CD4-positive, alpha-beta T cell (primary cell): ENCODE data around the gene MICAL3. TPM values are rescaled to one million over a fixed set of nuclear protein-coding genes. Genes with fewer than 3 reads are reported as not detected.

Experiments used
- ATAC-seq: fragments of 200-7000 bp; cut with Tn5 transposase; one replicate; pipeline ENCODE4 v1.10.0; 2022; ENCODE audit warnings: mild to moderate bottlenecking; ENCODE audit not compliant: poor library complexity
- CTCF ChIA-PET: fragments of 350-600 bp; sonication (Branson Sonifier 250); formaldehyde crosslinking; loops from one replicate; lab custom pipeline; 2021; ENCODE audit warnings: antibody characterized with exemption, inconsistent platforms; lab: Charles Lee
- POLR2A ChIA-PET: fragments of 350-600 bp; sonication (Branson Sonifier 250); formaldehyde crosslinking; loops from one replicate; lab custom pipeline; 2021; ENCODE audit warnings: antibody characterized with exemption, inconsistent platforms; lab: Charles Lee
- DNase-seq, 14 experiments: peaks; one replicate each; pipeline ENCODE4 v3.0.0-alpha.2; 2013 to 2020; ENCODE audit warnings: mixed read lengths in 2 of 14
- H3K27ac ChIP-seq, 2 donors: one replicate each; pipeline versions ENCODE4 v1.5.1 to v1.7.0; 2013; ENCODE audit warnings: low read length in 2 of 2, low read depth in 1 of 2, mild to moderate bottlenecking in 1 of 2
- H3K27me3 ChIP-seq, 2 experiments: 1 replicate in 1 of 2; 2 replicates in 1 of 2; pipeline versions ENCODE4 v1.6.1 to v1.7.0; 2013; ENCODE audit warnings: low read length in 2 of 2, control low read depth in 1 of 2, mild to moderate bottlenecking in 1 of 2, moderate library complexity in 1 of 2; ENCODE audit not compliant: insufficient read depth in 2 of 2, control insufficient read depth in 1 of 2
- H3K36me3 ChIP-seq: one replicate; pipeline ENCODE4 v1.6.1; 2013; ENCODE audit warnings: low read length, control low read depth; ENCODE audit not compliant: insufficient read depth
- H3K4me1 ChIP-seq: one replicate; pipeline ENCODE4 v1.6.1; 2013; ENCODE audit warnings: low read length, control low read depth; ENCODE audit not compliant: insufficient read depth
- H3K4me3 ChIP-seq: one replicate; pipeline ENCODE4 v1.5.1; 2013; ENCODE audit warnings: mild to moderate bottlenecking, low read length, moderate library complexity
- H3K9me3 ChIP-seq, 2 experiments: 1 replicate in 1 of 2; 2 replicates in 1 of 2; pipeline versions ENCODE4 v1.6.1 to v1.7.0; 2013; ENCODE audit warnings: low read length in 2 of 2, mild to moderate bottlenecking in 2 of 2, control low read depth in 1 of 2, moderate library complexity in 1 of 2; ENCODE audit not compliant: control insufficient read depth in 1 of 2, insufficient read depth in 1 of 2
- H3K27ac Mint-ChIP-seq: one replicate; pipeline ENCODE4 v1.8.0; 2020; ENCODE audit warnings: mixed read lengths
- H3K27me3 Mint-ChIP-seq: one replicate; pipeline ENCODE4 v1.8.0; 2021; ENCODE audit warnings: mixed read lengths
- H3K36me3 Mint-ChIP-seq: one replicate; pipeline ENCODE4 v1.8.0; 2021; ENCODE audit warnings: low read depth, mixed read lengths
- H3K4me1 Mint-ChIP-seq: one replicate; pipeline ENCODE4 v1.8.0; 2021; ENCODE audit warnings: low read depth, mixed read lengths
- H3K4me3 Mint-ChIP-seq: one replicate; pipeline ENCODE4 v1.8.0; 2020; ENCODE audit warnings: mild to moderate bottlenecking, mixed read lengths
- H3K9me3 Mint-ChIP-seq: one replicate; pipeline ENCODE4 v1.8.0; 2020; ENCODE audit warnings: mixed read lengths
- CTCF ChIP-seq: fragments of 200-600 bp; IDR thresholded peaks from one replicate; pipeline ENCODE4 v1.8.0; 2022; ENCODE audit warnings: antibody characterized with exemption, mild to moderate bottlenecking
- intact Hi-C, 2 experiments: fragments of 100-400 bp; cut with DNase I in 1 of 2; cut with micrococcal nuclease in 1 of 2; formaldehyde crosslinking; loops; one replicate each; pipeline versions ENCODE4 v1.15.1 to v1.9.0; 2023 to 2025; cut with DNase I, micrococcal nuclease
- total RNA-seq, 174 experiments: library from RNA in 2 of 174; stranded (reverse) in 2 of 174; gene quantifications; one replicate each; pipeline ENCODE4 v1.2.3 and lab custom pipeline; 2021 to 2026

Gene MICAL3
- total RNA-seq, 2 experiments from 2014 or later: 9.4 to 9.9 TPM

- ATAC-seq: no peak
- peaks cover 7% of the 10 kb centered on the region for H3K36me3 Mint-ChIP-seq
- ChIA-PET POLR2A (interaction anchor here (1.2 kb wide), 1 partner anchor 9 kb away, joined by 5 read pairs; no protein-coding TSS in a partner anchor), CTCF (no interaction called here)
- Histone ChIP-seq H3K36me3 (no peaks in the 10 kb centered on the region), H3K4me1 (peaks cover 68% of the 10 kb centered on the region), H3K27ac (no peak overlapping the region), H3K27me3 (no peaks in the 10 kb centered on the region), H3K4me3 (no peak overlapping the region), H3K9me3 (peaks cover 0 to 18% of the 10 kb centered on the region in 2 experiments)
- intact Hi-C loops: loop anchor here in 1 of 2 experiments (10.0 kb wide), 1 partner anchor 148 kb away; the partner anchor contains the start of gene BCL2L13
- H3K27me3 Mint-ChIP-seq: no peaks in the 10 kb centered on the region
- H3K4me1 Mint-ChIP-seq: peaks cover 39% of the 10 kb centered on the region
- DNase-seq: no peak
- H3K4me3 Mint-ChIP-seq: no peak overlapping the region
- H3K27ac Mint-ChIP-seq: peak overlapping the region; percentile 42
- no peak for TF ChIP-seq CTCF
- H3K9me3 Mint-ChIP-seq: no peaks in the 10 kb centered on the region
Observed at GRCh38 chr22:17782621-17783020, 241.7 kb downstream of the MICAL3 start.

- TF ChIP-seq CTCF: no peak
- H3K27me3 ChIP-seq: no peaks in the 10 kb centered on the region
- ChIA-PET CTCF (interaction anchor here (0.7 to 1.9 kb wide), 3 partner anchors 13 to 40 kb away, joined by 3 to 5 read pairs (median 3); no protein-coding TSS in a partner anchor), POLR2A (interaction anchor here (1.1 to 1.2 kb wide), 2 partner anchors 9 to 143 kb away, joined by 4 to 5 read pairs; no protein-coding TSS in a partner anchor)
- intact Hi-C loops: loop anchor here in 1 of 2 experiments (10.0 kb wide), 1 partner anchor 147 kb away; the partner anchor contains the start of gene BCL2L13
- no peak overlapping the region for H3K4me3 Mint-ChIP-seq
- DNase-seq (no peak), ATAC-seq (no peak)
- peaks cover 44% of the 10 kb centered on the region for H3K4me1 Mint-ChIP-seq
- no peak overlapping the region for H3K27ac Mint-ChIP-seq
- peaks cover 11% of the 10 kb centered on the region for H3K36me3 Mint-ChIP-seq
- peaks cover 0 to 18% of the 10 kb centered on the region in 2 experiments for H3K9me3 ChIP-seq
- no peak overlapping the region for H3K27ac ChIP-seq
- H3K4me3 ChIP-seq: no peak overlapping the region
- H3K4me1 ChIP-seq: peaks cover 69% of the 10 kb centered on the region
- H3K27me3 Mint-ChIP-seq: no peaks in the 10 kb centered on the region
- no peaks in the 10 kb centered on the region for H3K9me3 Mint-ChIP-seq
- no peaks in the 10 kb centered on the region for H3K36me3 ChIP-seq
Observed at GRCh38 chr22:17782158-17782557, 242.2 kb downstream of the MICAL3 start.

- Mint-ChIP-seq H3K36me3 (peaks cover 14% of the 10 kb centered on the region), H3K9me3 (no peaks in the 10 kb centered on the region), H3K4me1 (peaks cover 48% of the 10 kb centered on the region), H3K27me3 (no peaks in the 10 kb centered on the region), H3K27ac (peak overlapping the region; percentile 96), H3K4me3 (peak overlapping the region; percentile 45)
- ChIA-PET CTCF (interaction anchor here (0.7 to 1.9 kb wide), 3 partner anchors 12 to 39 kb away, joined by 3 to 5 read pairs (median 3); no protein-coding TSS in a partner anchor), POLR2A (interaction anchor here (0.6 to 1.2 kb wide), 3 partner anchors 8 to 142 kb away, joined by 3 to 5 read pairs (median 4); no protein-coding TSS in a partner anchor)
- Histone ChIP-seq H3K27ac (peak overlapping the region in 1 of 2 donors; percentile 45), H3K9me3 (peaks cover 0 to 18% of the 10 kb centered on the region in 2 experiments), H3K27me3 (no peaks in the 10 kb centered on the region), H3K4me1 (peaks cover 68% of the 10 kb centered on the region), H3K36me3 (no peaks in the 10 kb centered on the region), H3K4me3 (no peak overlapping the region)
- peak in 9 of 14 experiments; percentile 11 to 89 (median 44) for DNase-seq
- ATAC-seq: peak; percentile 22
- no peak for TF ChIP-seq CTCF
- intact Hi-C loops: loop anchor here in 1 of 2 experiments (10.0 kb wide), 1 partner anchor 147 kb away; the partner anchor contains the start of gene BCL2L13
Observed at GRCh38 chr22:17781319-17782031, 242.9 kb downstream of the MICAL3 start.
